GM21528 (cell line): ENCODE measurements around the gene DOCK2.

Experiments
- ATAC-seq: cut with Tn5 transposase; IDR thresholded peaks from one replicate; pipeline ENCODE4 v1.9.1; 2021; ENCODE audit warnings: mild to moderate bottlenecking, moderate library complexity; ENCODE audit not compliant: unreplicated experiment, low FRiP score

Gene DOCK2

DNA sequence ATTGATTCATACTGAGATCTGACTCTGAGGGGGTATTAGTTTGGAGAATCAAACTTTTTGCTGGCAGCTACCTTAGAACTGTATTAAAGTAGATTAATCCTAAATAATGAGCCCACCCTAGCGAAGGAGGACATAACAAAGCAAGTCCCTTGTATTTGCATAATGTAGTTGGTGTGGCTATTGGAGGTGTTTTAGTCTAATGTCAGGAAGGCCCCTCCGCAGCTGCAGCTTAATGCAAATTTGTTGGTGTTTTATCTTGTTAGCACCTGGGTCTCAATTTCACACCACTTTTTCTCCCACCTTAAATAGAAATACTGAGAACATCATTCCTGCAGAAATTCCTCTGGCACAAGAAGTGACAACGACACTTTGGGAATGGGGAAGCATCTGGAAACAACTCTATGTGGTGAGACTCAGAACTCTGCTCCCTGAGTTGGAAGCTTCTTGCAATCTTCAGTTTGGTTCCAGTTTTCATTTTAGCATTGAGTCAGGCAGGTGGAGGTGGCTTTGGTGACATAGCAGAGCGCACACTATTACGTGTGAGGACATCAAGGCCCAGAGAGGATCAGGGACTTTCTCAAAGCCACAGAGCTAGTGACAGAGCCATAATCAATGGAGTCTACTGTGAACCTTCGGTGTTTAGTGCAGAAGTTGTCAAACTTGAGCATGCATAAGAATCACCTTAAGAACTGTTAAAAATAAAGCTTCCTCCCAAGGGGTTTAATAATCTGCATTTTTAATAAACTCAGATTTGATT lies 33.9 kb downstream of the DOCK2 start:
- peak; percentile 97 for ATAC-seq

DNA sequence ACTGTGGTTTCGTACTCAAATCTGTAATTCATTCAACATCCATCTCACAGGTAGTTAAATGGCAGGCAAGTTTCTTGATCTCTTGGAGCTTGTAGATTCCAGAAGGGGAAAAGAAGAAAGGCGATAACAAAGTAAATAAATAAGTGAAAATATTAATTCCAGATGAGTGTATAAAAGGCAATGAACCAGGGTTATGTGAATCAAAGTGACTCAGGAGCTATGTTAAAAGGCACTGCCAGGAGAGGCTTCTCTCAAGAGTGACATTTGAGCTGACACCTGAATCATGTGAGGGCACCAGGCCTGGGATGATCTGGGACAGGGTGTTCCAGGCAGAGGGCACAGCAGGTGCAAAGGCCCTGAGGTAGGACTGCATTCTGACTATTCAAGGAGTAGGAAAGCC lies 45.0 kb downstream of the DOCK2 start:
- ATAC-seq = no peak

DNA sequence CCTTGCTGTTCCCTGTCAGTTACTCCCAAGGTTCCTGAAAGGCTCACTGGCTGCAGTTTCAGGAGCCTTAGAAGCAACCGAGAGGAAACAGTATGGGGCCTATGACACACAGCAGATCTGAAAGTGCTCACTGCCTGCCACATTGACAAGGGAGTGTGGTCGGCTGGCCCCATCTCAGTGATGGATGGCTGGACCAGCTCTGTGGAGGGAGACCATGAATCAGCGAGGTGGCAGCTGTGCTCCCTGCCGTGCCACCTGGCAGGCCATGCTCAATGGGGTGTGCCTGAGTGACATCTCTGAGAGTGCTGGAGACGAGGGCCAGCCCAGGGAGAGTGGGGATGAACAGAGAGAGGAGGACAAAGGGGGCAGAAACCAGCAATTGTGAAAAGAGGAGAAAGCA lies 49.1 kb downstream of the DOCK2 start:
- ATAC-seq = peak; percentile 70

GRCh38 chr5:169688106-169688505 lies 51.0 kb downstream of the DOCK2 start:
- no peak for ATAC-seq

GRCh38 chr5:169691471-169691870 lies 54.4 kb downstream of the DOCK2 start:
- no peak for ATAC-seq

DNA sequence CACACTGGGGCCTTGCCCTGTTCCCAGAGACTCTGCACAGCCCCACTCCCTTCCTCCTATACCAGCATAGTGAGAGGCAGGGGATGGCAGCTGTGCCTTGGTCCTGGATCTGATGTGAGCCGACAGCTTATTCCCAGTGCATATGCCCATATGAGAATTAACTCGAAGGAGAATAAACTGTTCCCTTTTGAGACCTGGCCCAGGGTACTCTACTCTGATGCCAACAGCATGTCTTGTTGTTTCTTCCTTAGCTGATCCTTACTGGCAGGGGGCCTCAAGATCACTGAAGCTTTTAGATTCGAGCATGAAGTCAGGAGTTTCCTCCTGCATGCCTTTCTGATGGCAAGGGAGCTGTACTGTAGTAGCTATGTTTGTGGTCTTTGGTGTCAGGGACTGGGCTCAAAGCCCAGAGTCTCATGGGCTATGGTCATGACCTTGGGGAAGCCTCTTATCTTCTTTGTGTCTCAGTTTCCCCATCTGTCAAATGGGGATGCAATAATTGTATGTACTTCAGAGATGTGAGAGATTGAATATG lies 57.1 kb downstream of the DOCK2 start:
- no peak for ATAC-seq

- ATAC-seq = no peak
Measured at GRCh38 chr5:169695025-169695625, 58.0 kb downstream of the DOCK2 start.

DNA sequence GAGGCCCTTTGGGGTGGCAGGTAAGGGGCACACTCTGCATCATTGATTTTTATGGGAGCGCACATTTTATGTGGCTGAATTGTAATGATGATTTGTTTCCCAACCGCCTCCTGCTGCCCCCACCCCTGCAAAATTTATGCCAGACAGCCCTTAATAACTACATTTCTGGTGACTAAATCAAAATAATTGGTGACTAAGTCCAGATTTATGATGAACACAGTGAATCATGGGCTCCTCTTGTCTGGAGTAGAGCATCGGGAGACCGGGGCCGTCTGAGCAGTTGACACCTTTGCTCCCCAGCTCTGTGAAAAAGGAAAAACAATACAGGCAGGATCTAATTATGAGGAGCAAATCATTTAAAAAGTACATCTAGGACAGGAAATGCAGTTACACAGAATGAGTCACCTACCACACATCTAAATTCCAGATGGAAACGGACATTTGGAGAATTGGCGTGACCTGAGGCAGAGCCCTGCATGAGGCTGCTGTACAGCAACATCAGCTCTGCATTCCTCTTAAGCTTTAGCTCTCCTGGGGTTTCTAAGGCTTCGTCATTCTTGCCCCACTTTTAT lies 58.9 kb downstream of the DOCK2 start:
- ATAC-seq = no peak

GRCh38 chr5:169696621-169697510 lies 59.8 kb downstream of the DOCK2 start:
- no peak for ATAC-seq

DNA sequence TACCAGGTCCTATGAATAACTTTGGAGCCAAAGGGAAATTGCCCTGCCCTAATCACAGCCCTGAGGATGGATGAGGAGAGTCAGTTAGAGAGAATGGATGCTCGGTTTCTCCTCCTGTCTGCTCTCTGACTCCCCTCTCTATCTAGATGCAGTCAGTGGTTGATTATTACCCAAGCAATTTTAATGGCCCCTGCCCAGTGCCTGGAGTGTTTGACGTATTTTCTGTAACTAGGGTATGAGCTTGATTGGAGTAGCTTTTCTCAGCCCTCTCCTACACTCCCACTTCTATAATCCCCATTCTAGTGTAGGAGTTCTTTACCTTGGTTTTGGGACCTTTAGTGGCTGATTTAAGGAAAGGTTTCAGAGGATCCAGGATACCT lies 60.4 kb downstream of the DOCK2 start:
- ATAC-seq = no peak

GRCh38 chr5:169697976-169698375 lies 60.9 kb downstream of the DOCK2 start:
- ATAC-seq = no peak

DNA sequence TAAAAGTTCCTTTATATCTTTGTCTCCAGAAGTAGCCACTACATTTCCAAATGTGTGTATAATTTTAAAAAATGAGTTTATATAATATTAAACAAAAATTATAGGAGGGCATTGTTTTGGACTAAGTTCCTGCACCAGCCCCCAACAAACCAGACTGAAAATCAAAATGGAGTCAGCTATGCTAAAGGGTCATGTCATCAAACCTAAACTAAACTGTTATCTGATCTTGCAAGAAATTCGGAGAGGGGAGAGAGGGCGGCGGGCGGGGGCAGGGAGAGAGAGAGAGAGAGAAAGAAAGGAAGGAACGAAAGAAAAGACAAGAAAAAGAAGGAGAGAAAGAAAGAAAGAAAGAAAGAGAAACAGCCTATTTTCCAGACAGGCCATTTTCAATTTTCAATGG lies 63.5 kb downstream of the DOCK2 start:
- ATAC-seq = no peak

- no peak for ATAC-seq
Measured at GRCh38 chr5:169701910-169702451, 64.9 kb downstream of the DOCK2 start.

GRCh38 chr5:169702693-169703481 lies 65.8 kb downstream of the DOCK2 start:
- ATAC-seq = peak; percentile 78

GRCh38 chr5:169703813-169704212 lies 66.7 kb downstream of the DOCK2 start:
- ATAC-seq = no peak

GRCh38 chr5:169705322-169705721 lies 68.2 kb downstream of the DOCK2 start:
- ATAC-seq = no peak

- no peak for ATAC-seq
Measured at GRCh38 chr5:169706071-169706470, 69.0 kb downstream of the DOCK2 start.

DNA sequence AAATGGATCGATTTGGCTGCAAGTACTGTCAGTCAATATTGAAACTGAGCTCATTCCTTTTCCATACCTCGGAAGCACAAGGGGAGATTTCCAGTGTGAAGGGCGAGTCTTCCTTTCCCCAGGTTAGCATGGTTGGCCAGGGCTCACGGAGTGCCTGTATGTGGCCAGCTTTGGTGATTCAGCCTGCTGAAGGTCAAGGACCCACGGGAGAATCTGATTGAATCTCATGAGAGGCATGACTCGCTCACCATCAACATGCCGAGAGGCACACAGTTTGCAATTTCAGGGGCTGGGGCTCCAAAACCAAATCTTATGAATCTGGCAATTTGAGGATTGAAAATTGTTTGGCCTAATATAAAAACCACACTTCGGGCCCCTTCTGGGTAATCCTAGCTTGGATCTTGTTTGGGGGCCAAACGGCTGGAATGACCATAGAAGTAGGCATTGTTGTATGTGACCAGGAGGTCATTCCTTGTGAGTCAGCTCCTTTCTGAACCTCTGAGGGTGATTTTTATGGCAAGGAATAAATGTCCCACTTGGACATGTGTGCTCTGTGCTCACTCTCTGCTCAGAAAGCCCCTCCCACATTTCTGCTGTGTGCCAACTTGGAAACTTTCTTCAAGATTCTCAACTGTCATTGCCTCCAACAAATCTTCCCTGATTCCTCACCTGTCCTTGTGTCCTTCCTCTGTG lies 69.8 kb downstream of the DOCK2 start:
- no peak for ATAC-seq

- no peak for ATAC-seq
Measured at GRCh38 chr5:169707686-169708085, 70.6 kb downstream of the DOCK2 start.
